ENCODE measurements around the gene DYNC2H1.

The DYNC2H1 gene

DNA sequence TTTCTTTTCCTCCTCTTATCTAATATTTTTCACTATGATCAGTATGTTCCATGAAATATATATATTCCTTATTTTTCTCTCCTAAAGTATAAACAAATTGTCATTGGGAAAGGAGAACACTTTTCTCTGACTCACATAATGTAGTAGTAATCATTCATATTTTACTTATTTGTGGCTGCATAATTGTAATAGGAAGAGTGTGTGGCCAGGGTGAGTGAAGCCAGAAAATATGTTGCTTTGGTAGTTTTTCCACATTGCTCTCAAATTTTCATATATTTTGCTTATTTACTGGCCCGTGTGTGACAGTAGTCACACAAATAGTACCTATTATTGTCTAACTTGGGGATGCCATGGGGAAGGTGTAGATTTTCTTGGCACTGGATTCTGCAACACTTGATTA is 172.1 kb downstream of the DYNC2H1 start:
- no peak for DNase-seq

GRCh38 chr11:103284260-103284659 is 175.0 kb downstream of the DYNC2H1 start:
- no peak for DNase-seq

GRCh38 chr11:103294516-103294915 is 185.3 kb downstream of the DYNC2H1 start:
- no peak for DNase-seq

- no peak for DNase-seq
Measured at GRCh38 chr11:103295704-103296103, 186.5 kb downstream of the DYNC2H1 start.

- no peak for DNase-seq
Measured at GRCh38 chr11:103297900-103298299, 188.7 kb downstream of the DYNC2H1 start.

GRCh38 chr11:103315248-103315647 is 206.0 kb downstream of the DYNC2H1 start:
- no peak for DNase-seq

DNA sequence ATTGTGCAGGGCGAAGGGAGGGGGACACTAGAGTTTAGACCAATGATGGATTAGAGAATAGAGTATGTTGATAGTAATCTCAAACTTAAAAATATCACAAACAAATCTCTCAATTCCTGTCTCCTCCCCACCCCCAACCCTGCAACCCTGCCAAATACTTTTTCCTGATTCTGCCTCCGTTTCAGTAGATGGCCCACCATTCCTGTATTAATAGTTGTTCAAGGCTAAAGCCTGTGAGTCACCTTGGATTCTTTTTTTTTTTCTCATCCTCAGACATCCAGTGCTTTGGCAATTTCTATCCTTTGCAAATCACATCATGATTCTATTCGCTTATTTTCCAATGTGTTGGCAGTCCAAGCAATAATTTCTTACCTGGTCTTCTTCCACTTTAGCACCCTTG is 207.9 kb downstream of the DYNC2H1 start:
- DNase-seq = no peak

- DNase-seq = no peak
Measured at GRCh38 chr11:103322821-103323220, 213.6 kb downstream of the DYNC2H1 start.

DNA sequence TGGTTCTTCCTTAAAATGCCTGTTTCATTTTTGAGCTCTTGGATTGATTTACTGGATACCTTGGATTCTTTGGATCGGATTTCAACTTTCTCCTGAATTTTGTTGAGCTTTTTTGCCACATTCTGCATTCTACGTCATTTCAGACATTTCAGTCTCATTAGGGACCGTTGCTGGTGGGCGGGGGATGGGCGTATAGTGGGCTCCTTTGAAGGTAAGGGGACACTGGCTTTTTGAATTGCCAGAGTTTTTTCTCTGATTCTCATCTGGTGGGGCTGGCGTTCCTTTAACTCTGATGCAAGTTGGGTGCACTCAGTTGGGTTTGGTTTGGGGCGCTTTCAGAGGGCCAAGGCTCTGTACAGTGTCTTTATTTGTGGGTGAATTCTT is 216.5 kb downstream of the DYNC2H1 start:
- no peak for DNase-seq

DNA sequence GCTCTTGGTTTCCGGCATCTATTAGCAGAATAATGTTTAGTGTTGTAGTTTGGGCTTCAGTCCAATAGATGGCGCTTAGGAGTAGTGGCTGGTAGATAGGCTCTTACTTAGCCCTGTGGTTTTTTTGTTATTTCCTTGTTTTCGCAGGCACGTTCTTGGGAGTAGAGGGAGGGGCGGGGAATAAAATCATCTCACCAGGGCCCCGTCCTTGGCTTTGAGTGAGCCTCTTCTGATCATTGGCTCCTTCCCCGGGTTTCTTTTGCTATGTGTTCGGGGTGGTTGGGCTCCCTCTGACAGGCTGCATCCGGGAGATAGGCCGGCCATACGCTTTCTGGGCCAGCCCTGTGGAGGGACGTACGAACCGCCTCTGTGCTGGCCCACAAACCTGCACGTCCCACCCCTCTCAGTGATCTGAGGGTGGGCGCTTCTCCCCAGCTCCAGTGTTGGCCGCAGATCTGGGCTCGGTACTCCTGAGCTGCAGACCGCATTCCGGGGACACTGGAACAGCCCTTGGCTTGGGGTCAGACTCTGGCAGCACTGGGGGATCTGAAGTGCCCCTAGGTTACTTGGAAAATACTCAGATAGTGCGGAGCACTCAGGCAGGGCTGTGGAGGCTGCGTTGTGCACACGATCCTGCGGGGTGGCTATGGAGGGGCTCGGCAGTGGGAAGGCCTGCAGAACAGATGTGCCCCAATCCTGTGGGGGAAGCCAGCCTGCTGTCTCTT is 217.0 kb downstream of the DYNC2H1 start:
- DNase-seq = no peak

- no peak for DNase-seq
Measured at GRCh38 chr11:103327721-103328120, 218.5 kb downstream of the DYNC2H1 start.

DNA sequence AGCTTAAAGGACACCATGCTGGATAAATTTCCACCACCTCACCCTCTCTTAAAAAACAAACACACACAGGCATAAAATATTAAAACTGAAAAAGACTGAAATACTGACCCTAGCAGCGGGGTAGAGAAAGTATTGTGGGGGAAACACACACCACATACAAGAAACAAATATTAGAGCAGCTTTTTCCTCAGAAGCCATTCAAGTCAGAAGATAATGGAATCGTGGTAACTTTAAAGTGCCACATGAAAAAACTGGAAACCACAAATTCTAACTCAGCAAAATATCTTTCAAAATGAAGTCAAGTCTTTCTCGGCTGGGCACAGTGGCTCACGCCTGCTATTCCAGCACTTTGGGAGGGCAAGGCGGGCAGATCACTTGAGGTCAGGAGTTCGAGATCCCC is 223.2 kb downstream of the DYNC2H1 start:
- DNase-seq = no peak

DNA sequence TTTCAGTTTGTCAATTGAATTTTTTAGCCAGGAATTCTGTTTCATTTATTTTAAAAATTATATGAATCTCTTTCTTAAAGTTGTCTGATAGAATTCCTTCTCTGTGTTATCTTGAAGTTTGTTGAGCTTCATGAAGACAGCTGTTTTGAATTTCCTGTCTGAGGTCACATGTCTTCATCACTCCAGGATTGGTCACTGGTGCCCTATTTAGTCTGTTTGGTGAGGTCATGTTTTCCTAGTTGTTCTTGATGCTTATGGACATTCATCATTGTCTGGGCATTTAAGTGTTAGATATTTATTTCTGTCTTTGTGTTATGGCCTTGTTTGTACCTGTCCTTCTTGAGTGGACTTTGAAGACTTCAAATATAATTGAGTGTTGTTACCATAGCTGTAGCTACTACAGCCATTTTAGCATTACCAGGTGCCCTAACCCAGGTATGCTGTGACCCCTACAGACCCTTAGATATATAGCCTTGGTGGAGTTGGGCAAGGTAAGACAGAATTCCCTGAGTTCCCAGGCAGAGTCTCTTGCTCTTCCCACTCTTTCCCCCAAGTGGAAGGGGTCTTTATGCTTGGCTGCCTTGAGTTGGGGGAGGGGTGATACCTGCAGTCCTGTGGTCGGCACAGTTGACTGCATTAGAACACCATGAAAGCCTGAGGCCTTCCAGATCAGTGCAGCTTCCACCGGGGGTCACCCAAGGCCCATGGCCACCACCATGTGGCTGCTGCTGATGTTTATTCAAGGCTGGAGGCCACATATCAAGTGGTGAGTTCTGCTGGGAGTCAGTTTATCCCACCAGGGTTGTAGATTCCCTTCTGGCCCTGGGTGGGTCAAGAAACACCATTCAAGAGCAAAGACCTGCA is 229.6 kb downstream of the DYNC2H1 start:
- DNase-seq = no peak

DNA sequence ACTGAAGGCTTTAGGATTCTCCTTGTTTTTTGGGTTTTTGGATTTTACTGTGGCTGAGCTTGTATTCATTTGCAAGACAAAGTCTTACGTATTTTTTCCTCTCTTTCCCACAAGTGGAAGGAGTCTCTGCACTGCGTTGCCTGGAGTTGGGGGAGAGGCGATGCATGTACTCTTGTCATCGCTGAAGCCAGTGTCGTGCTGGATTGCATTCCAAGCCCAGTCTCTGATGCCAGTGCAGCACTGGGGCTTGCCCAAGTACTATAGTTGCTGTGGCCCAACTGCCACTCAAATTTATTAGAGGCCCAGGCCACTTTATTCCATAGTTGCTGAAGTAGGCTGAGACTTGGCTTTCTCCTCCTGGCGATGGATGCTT is 230.2 kb downstream of the DYNC2H1 start:
- no peak for DNase-seq

- DNase-seq = no peak
Measured at GRCh38 chr11:103340956-103341355, 231.7 kb downstream of the DYNC2H1 start.

GRCh38 chr11:103344886-103345285 is 235.7 kb downstream of the DYNC2H1 start:
- no peak for DNase-seq

DNA sequence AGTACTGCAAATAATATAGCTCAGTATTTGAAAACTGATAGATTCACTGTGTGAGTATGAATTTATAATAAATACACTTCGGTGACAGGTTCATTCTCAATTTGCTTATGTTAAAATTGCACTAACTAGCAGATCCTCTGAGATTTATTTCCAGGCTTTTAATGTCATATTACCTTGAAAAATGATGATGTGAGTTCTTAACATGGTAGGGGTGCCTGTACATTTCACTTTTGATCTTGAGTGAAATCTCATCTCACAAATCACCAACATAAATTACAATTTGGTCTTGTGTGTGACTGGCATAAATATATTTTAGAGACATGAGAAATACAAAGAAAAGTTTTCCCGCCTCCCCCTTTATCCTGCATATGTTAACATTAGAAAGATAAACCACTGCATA is 240.4 kb downstream of the DYNC2H1 start:
- DNase-seq = no peak

GRCh38 chr11:103354656-103355055 is 245.4 kb downstream of the DYNC2H1 start:
- no peak for DNase-seq

DNA sequence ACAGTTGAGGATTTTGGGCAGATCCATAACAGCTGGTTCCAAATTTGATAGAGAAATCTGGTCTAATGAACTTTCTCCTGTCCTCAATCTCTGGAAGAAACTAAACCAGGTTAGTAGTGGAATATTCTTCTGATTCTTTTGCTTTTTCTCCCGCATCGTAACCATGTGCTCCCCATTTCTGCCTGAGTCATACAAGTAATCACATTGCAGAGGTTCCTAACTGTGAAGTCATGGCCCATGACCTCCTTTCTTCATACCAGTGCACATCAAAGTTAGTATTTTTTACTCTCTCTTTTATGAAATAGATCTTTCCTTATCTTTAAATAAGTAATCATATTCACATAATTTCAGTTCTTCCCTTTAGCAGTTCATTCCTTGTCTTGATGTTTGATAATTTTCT is 249.0 kb downstream of the DYNC2H1 start:
- no peak for DNase-seq

DNA sequence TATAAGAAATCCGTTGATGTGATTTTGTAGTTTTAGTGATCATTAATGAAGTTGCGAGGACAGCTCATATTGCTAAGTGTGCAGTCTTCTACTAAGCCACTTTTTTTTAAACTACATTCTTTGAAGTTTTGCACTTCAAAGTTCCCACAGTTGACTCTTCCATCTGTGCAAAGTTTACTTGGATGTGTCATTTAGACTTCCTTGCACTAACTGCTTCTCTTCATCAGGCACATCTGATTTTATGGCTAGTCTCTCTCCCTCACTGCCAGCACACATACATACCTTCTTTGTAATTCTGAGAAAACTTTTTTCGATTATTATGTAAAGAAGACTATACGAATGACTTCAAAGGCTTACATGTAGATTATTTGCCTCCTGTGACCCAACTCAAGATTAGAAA is 250.0 kb downstream of the DYNC2H1 start:
- no peak for DNase-seq

- no peak for DNase-seq
Measured at GRCh38 chr11:103364687-103365086, 255.5 kb downstream of the DYNC2H1 start.

DNA sequence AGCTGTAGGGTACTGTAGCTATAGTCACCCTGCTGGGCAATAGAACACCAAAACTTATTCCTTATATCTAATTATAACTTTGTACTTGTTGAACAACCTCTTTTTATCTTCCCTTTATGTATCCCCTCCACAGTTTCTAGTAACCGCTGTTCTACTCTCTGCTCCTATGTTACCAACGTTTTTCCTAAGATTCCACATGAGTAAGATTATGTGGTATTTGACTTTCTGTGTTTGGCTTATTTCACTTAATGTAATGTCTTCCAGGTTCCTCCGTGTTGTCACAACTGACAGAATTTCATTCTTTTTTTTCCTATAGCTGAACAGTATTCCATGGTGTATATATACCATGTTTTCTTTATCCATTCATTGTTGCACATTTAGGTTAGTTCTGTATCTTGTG is 258.4 kb downstream of the DYNC2H1 start:
- no peak for DNase-seq

DNA sequence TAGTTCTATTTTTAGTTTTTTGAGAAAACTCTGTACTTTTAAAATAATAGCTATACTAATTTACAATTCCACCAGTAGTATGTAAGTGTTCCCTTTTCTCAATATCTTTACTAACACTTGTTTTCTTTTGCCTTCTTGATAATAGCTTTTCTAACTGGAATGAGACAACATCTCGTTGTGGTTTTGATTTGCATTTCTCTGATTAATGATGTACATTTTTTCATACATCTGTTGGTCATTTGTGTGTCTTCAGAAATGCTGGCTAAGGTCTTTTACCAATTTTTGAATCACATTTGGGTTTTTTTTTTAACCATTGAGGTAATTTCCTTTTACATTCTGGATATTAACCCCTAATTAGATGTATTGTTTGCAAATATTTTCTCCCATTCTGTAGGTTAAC is 258.9 kb downstream of the DYNC2H1 start:
- DNase-seq = no peak

- DNase-seq = no peak
Measured at GRCh38 chr11:103370076-103370475, 260.9 kb downstream of the DYNC2H1 start.

DNA sequence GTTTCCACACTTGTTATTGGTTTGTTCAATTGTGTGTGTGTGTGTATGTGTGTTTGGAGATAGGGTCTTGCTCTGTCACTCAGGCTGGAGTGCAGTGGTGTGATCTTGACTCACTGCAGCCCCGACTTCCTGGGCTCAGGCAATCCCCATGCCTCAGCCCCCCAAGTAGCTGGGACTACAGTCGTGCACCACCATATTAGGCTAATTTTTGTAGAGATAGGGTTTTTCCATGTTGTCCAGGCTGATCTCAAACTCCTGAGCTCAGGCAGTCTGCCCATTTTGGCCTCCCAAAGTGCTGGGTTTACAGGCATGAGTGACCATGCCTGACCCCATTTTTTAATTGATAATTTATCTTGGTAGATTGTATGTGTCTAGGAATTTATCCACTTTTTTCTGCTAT is 263.7 kb downstream of the DYNC2H1 start:
- no peak for DNase-seq
